Measurements from ENCODE around the gene ITGB6.

Gene ITGB6

GRCh38 chr2:160110674-160111239, 89.3 kb downstream of the ITGB6 start:
- no peak for DNase-seq (ENCODE audit: low read depth, low spot score)
- H3K4me3 ChIP-seq (ENCODE audit: low read length), result no peak overlapping the region

- DNase-seq (ENCODE audit: low read depth, low spot score), result peak; percentile 74
- H3K4me3 ChIP-seq (ENCODE audit: low read length), result no peak overlapping the region
These were observed 90.0 kb downstream of the ITGB6 start for GRCh38 chr2:160109939-160110673.

- DNase-seq (ENCODE audit: low read depth, low spot score), result no peak
- no peak overlapping the region for H3K4me3 ChIP-seq (ENCODE audit: low read length)
These were observed 90.8 kb downstream of the ITGB6 start for GRCh38 chr2:160109243-160109642.

- DNase-seq (ENCODE audit: low read depth, low spot score), result no peak
- H3K4me3 ChIP-seq (ENCODE audit: low read length), result no peak overlapping the region
These were observed 91.4 kb downstream of the ITGB6 start for GRCh38 chr2:160108646-160109045.

- no peak overlapping the region for H3K4me3 ChIP-seq (ENCODE audit: low read length)
- no peak for DNase-seq (ENCODE audit: low read depth, low spot score)
These were observed 94.7 kb downstream of the ITGB6 start for GRCh38 chr2:160105366-160105765.

- no peak overlapping the region for H3K4me3 ChIP-seq (ENCODE audit: low read length)
- no peak for DNase-seq (ENCODE audit: low read depth, low spot score)
These were observed 96.0 kb downstream of the ITGB6 start for GRCh38 chr2:160104115-160104514.

GRCh38 chr2:160097326-160097725, 102.7 kb downstream of the ITGB6 start:
- no peak overlapping the region for H3K4me3 ChIP-seq (ENCODE audit: low read length)
- DNase-seq (ENCODE audit: low read depth, low spot score), result no peak

- no peak overlapping the region for H3K4me3 ChIP-seq (ENCODE audit: low read length)
- DNase-seq (ENCODE audit: low read depth, low spot score), result no peak
These were observed 103.7 kb downstream of the ITGB6 start for GRCh38 chr2:160096409-160096808.

- no peak for DNase-seq (ENCODE audit: low read depth, low spot score)
- no peak overlapping the region for H3K4me3 ChIP-seq (ENCODE audit: low read length)
These were observed 107.6 kb downstream of the ITGB6 start for GRCh38 chr2:160092445-160092844.

- no peak overlapping the region for H3K4me3 ChIP-seq (ENCODE audit: low read length)
- DNase-seq (ENCODE audit: low read depth, low spot score), result no peak
These were observed 108.7 kb downstream of the ITGB6 start for GRCh38 chr2:160091381-160091780.

- no peak overlapping the region for H3K4me3 ChIP-seq (ENCODE audit: low read length)
- DNase-seq (ENCODE audit: low read depth, low spot score), result peak; percentile 14
These were observed 112.0 kb downstream of the ITGB6 start for GRCh38 chr2:160087854-160088745.

GRCh38 chr2:160085662-160086061, 114.4 kb downstream of the ITGB6 start:
- no peak for DNase-seq (ENCODE audit: low read depth, low spot score)
- no peak overlapping the region for H3K4me3 ChIP-seq (ENCODE audit: low read length)

GRCh38 chr2:160077912-160078810, 121.9 kb downstream of the ITGB6 start:
- no peak for DNase-seq (ENCODE audit: low read depth, low spot score)
- no peak overlapping the region for H3K4me3 ChIP-seq (ENCODE audit: low read length)

GRCh38 chr2:160076914-160077313, 123.2 kb downstream of the ITGB6 start:
- peak; percentile 61 for DNase-seq (ENCODE audit: low read depth, low spot score)
- H3K4me3 ChIP-seq (ENCODE audit: low read length), result no peak overlapping the region

- DNase-seq (ENCODE audit: low read depth, low spot score), result no peak
- H3K4me3 ChIP-seq (ENCODE audit: low read length), result no peak overlapping the region
These were observed 123.8 kb downstream of the ITGB6 start for GRCh38 chr2:160076241-160076640.

- H3K4me3 ChIP-seq (ENCODE audit: low read length), result no peak overlapping the region
- no peak for DNase-seq (ENCODE audit: low read depth, low spot score)
These were observed 124.9 kb downstream of the ITGB6 start for GRCh38 chr2:160075171-160075570.

GRCh38 chr2:160073284-160073888, 126.7 kb downstream of the ITGB6 start:
- H3K4me3 ChIP-seq (ENCODE audit: low read length), result no peak overlapping the region

GRCh38 chr2:160068906-160069305, 131.2 kb downstream of the ITGB6 start:
- H3K4me3 ChIP-seq (ENCODE audit: low read length), result no peak overlapping the region
- DNase-seq (ENCODE audit: low read depth, low spot score), result no peak

More at GRCh38 chr2:160073284-160073888, 126.7 kb downstream of the ITGB6 start:
- DNase-seq (ENCODE audit: low read depth, low spot score), result no peak

- H3K4me3 ChIP-seq (ENCODE audit: low read length), result no peak overlapping the region
- no peak for DNase-seq (ENCODE audit: low read depth, low spot score)
These were observed 135.2 kb downstream of the ITGB6 start for GRCh38 chr2:160064916-160065315.
